NOMO-1 treated with dmso at 0.1 percent for 144 hours (cell line): ENCODE data around the gene MVK.

Experiments used
- DNase-seq: peaks from one replicate; lab custom pipeline; 2025; ENCODE audit not compliant: unreplicated experiment; lab: John Stamatoyannopoulos, UW

Gene MVK

GRCh38 chr12:109605599-109606228 is 32.1 kb downstream of the MVK start:
- no peak for DNase-seq

GRCh38 chr12:109606320-109607028 is 32.9 kb downstream of the MVK start:
- DNase-seq = no peak

GRCh38 chr12:109607618-109608017 is 34.0 kb downstream of the MVK start:
- no peak for DNase-seq

GRCh38 chr12:109608270-109608669 is 34.7 kb downstream of the MVK start:
- no peak for DNase-seq

GRCh38 chr12:109608793-109609192 is 35.2 kb downstream of the MVK start:
- DNase-seq = no peak

GRCh38 chr12:109609342-109609741 is 35.7 kb downstream of the MVK start:
- no peak for DNase-seq

GRCh38 chr12:109610523-109610922 is 36.9 kb downstream of the MVK start:
- no peak for DNase-seq

GRCh38 chr12:109611223-109611622 is 37.6 kb downstream of the MVK start:
- no peak for DNase-seq

GRCh38 chr12:109612003-109612402 is 38.4 kb downstream of the MVK start:
- no peak for DNase-seq

GRCh38 chr12:109612975-109613502 is 39.4 kb downstream of the MVK start:
- no peak for DNase-seq

- no peak for DNase-seq
Measured at GRCh38 chr12:109613649-109614455, 40.3 kb downstream of the MVK start.

- DNase-seq = no peak
Measured at GRCh38 chr12:109615556-109616229, 42.1 kb downstream of the MVK start.

GRCh38 chr12:109617491-109617890 is 43.9 kb downstream of the MVK start:
- DNase-seq = no peak

GRCh38 chr12:109618082-109618481 is 44.5 kb downstream of the MVK start:
- DNase-seq = no peak

- no peak for DNase-seq
Measured at GRCh38 chr12:109619002-109619604, 45.5 kb downstream of the MVK start.

- DNase-seq = no peak
Measured at GRCh38 chr12:109621211-109621694, 47.7 kb downstream of the MVK start.

GRCh38 chr12:109621901-109622364 is 48.3 kb downstream of the MVK start:
- no peak for DNase-seq

- no peak for DNase-seq
Measured at GRCh38 chr12:109624467-109624866, 50.9 kb downstream of the MVK start.

GRCh38 chr12:109625131-109625559 is 51.6 kb downstream of the MVK start:
- DNase-seq = no peak

GRCh38 chr12:109625749-109626377 is 52.3 kb downstream of the MVK start:
- no peak for DNase-seq
